HG03175 (cell line): ENCODE measurements around the gene XG.

Experiments
- ATAC-seq: cut with Tn5 transposase; IDR thresholded peaks from one replicate; pipeline ENCODE4 v1.9.1; 2021; ENCODE audit warnings: mild to moderate bottlenecking, moderate library complexity; ENCODE audit not compliant: unreplicated experiment

XG gene

GRCh38 chrX:2862404-2862803, 110.6 kb downstream of the XG start:
- ATAC-seq, result no peak

GRCh38 chrX:2863646-2864045, 111.8 kb downstream of the XG start:
- ATAC-seq, result no peak
